HepG2 (cell line): Measurements from ENCODE around the gene ACSS2. TPM values are rescaled to one million over a fixed set of nuclear protein-coding genes. Genes with fewer than 3 reads are reported as not detected.

Experiments
- ATAC-seq: fragments of 200-7000 bp; cut with Tn5 transposase; 3 replicates; pipeline ENCODE4 v1.9.1; 2020; ENCODE audit warnings: mild to moderate bottlenecking, moderate library complexity
- BruUV-seq: library from RNA; stranded (reverse); fragments of 400-500 nt; replicated peaks from 2 replicates; lab custom pipeline; 2021; lab: Mats Ljungman, UMichigan
- CTCF ChIA-PET: fragments of 300-600 bp; formaldehyde crosslinking; extraction: SDS; loops from one replicate; lab custom pipeline; 2021; ENCODE audit warnings: low total read pairs, inconsistent platforms, low intra/inter-chr PET ratio; lab: Yijun Ruan, JAX
- POLR2A ChIA-PET: fragments of 350-600 bp; sonication (Branson Sonifier 250); formaldehyde crosslinking; loops from one replicate; lab custom pipeline; 2020; ENCODE audit warnings: antibody characterized with exemption, inconsistent platforms; lab: Yijun Ruan, JAX
- DNase-seq: peaks from one replicate; pipeline ENCODE4 v3.0.0-alpha.2; 2015; ENCODE audit warnings: low spot score
- FAIRE-seq: peaks from 3 replicates; lab custom pipeline; 2011; peaks lifted over from hg19 to GRCh38; lab: Jason Lieb, UNC
- H2AFZ ChIP-seq: one replicate; pipeline ENCODE4 v1.6.1; 2011; ENCODE audit warnings: low read length, inconsistent platforms
- H3K27ac ChIP-seq: fragments of 300-600 bp; 3 replicates; pipeline ENCODE4 v1.8.0; 2011; ENCODE audit warnings: mixed run types, mild to moderate bottlenecking, mixed read lengths, low read length, inconsistent platforms; ENCODE audit not compliant: insufficient read depth; ENCODE audit errors: extremely low read length
- H3K27me3 ChIP-seq, 2 experiments: fragments of 200-600 bp in 1 of 2; 2 replicates in 1 of 2; 3 replicates in 1 of 2; pipeline versions ENCODE4 v1.6.0 to v1.8.0; 2011; ENCODE audit warnings: low read length in 2 of 2, mild to moderate bottlenecking in 2 of 2, moderate library complexity in 2 of 2, inconsistent platforms in 1 of 2; ENCODE audit not compliant: insufficient read depth in 2 of 2, control insufficient read depth in 1 of 2
- H3K36me3 ChIP-seq, 2 experiments: fragments of 200-600 bp in 1 of 2; replicated peaks in 1 of 2; 2 replicates in 1 of 2; 3 replicates in 1 of 2; pipeline versions ENCODE4 v1.5.1 to v1.8.0; 2011; ENCODE audit warnings: low read length in 2 of 2, inconsistent platforms in 1 of 2; ENCODE audit not compliant: insufficient read depth in 2 of 2, control insufficient read depth in 1 of 2
- H3K4me1 ChIP-seq: 2 replicates; pipeline ENCODE4 v1.5.1; 2012; ENCODE audit warnings: low read length, inconsistent platforms; ENCODE audit not compliant: insufficient read depth
- H3K4me2 ChIP-seq: 2 replicates; pipeline ENCODE4 v1.6.0; 2011; ENCODE audit warnings: low read depth, low read length, inconsistent platforms
- H3K4me3 ChIP-seq, 3 experiments: fragments of 200-600 bp in 1 of 3; sonication (generic), shearing (Covaris generic) in 1 of 3; replicated peaks in 1 of 3; 2 replicates each; pipeline ENCODE4 v1.5.1; 2011 to 2016; ENCODE audit warnings: low read length in 3 of 3, inconsistent platforms in 2 of 3, low read depth in 2 of 3, mild to moderate bottlenecking in 2 of 3, control low read depth in 1 of 3, mixed read lengths in 1 of 3; ENCODE audit not compliant: insufficient read depth in 1 of 3
- H3K79me2 ChIP-seq: one replicate; pipeline ENCODE4 v1.6.1; 2011; ENCODE audit warnings: low read length, inconsistent platforms; ENCODE audit not compliant: insufficient read depth
- H3K9ac ChIP-seq: 2 replicates; pipeline ENCODE4 v1.6.0; 2011; ENCODE audit warnings: mild to moderate bottlenecking, low read depth, low read length, inconsistent platforms; ENCODE audit not compliant: insufficient read depth
- H3K9me3 ChIP-seq: 2 replicates; pipeline ENCODE4 v1.5.1; 2012; ENCODE audit warnings: mild to moderate bottlenecking, low read length
- H4K20me1 ChIP-seq: 2 replicates; pipeline ENCODE4 v1.6.0; 2011; ENCODE audit warnings: inconsistent platforms, mild to moderate bottlenecking, low read length, moderate library complexity; ENCODE audit not compliant: insufficient read depth
- DMAP1 ChIP-seq: IDR thresholded peaks from 2 replicates; pipeline ENCODE4 v1.6.1; 2016
- DR1 ChIP-seq: sonication (generic); formaldehyde crosslinking; IDR thresholded peaks from 2 replicates; pipeline ENCODE4 v1.8.0; 2021; ENCODE audit warnings: mild to moderate bottlenecking, missing genetic modification reagents, inconsistent platforms
- ELF4 ChIP-seq: sonication (generic); formaldehyde crosslinking; IDR thresholded peaks from 2 replicates; pipeline ENCODE4 v1.5.0; 2020; ENCODE audit warnings: missing genetic modification reagents, mild to moderate bottlenecking, moderate library complexity, borderline replicate concordance
- KAT2B ChIP-seq: fragments of 150-350 bp; IDR thresholded peaks from 2 replicates; pipeline ENCODE4 v1.6.1; 2014; ENCODE audit warnings: low read depth, low read length, borderline replicate concordance
- MAFK ChIP-seq, 2 experiments: IDR thresholded peaks in 1 of 2; conservative IDR thresholded peaks in 1 of 2; 2 replicates each; pipeline ENCODE4 v1.6.1; 2011; ENCODE audit warnings: improper control_type of control experiment in 2 of 2, low read length in 2 of 2
- POLR2AphosphoS2 ChIP-seq: IDR thresholded peaks from 2 replicates; pipeline ENCODE4 v1.6.1; 2011; ENCODE audit warnings: low read depth, low read length, improper control_type of control experiment
- SMAD1 ChIP-seq: sonication (generic); formaldehyde crosslinking; IDR thresholded peaks from 2 replicates; pipeline ENCODE4 v1.4.0; 2020; ENCODE audit warnings: missing genetic modification reagents, low read depth, mild to moderate bottlenecking, borderline replicate concordance
- SMYD3 ChIP-seq: sonication (generic); formaldehyde crosslinking; IDR thresholded peaks from 2 replicates; pipeline ENCODE4 v1.8.1; 2023; ENCODE audit warnings: mild to moderate bottlenecking, missing genetic modification reagents
- TCF12 ChIP-seq, 2 experiments: fragments of 450-650 bp in 1 of 2; sonication (generic) in 1 of 2; formaldehyde crosslinking in 1 of 2; IDR thresholded peaks; 2 replicates each; pipeline versions ENCODE4 v1.6.1 to v1.8.0; 2017 to 2022; ENCODE audit warnings: antibody characterized with exemption in 1 of 2, mild to moderate bottlenecking in 1 of 2, missing genetic modification reagents in 1 of 2, moderate library complexity in 1 of 2
- ZBTB40 ChIP-seq, 2 experiments: fragments of 450-650 bp in 1 of 2; sonication (generic) in 1 of 2; formaldehyde crosslinking in 1 of 2; IDR thresholded peaks; 2 replicates each; pipeline versions ENCODE4 v1.6.1 to v1.8.0; 2016 to 2022; ENCODE audit warnings: antibody characterized with exemption in 1 of 2, mild to moderate bottlenecking in 1 of 2, missing genetic modification reagents in 1 of 2
- ZNF205 ChIP-seq: IDR thresholded peaks from 2 replicates; pipeline ENCODE4 v1.6.1; 2018; ENCODE audit warnings: missing biosample characterization, missing genetic modification reagents
- ZNF460 ChIP-seq: sonication (generic); formaldehyde crosslinking; IDR thresholded peaks from 2 replicates; pipeline ENCODE4 v1.5.1; 2020; ENCODE audit warnings: missing genetic modification reagents, mild to moderate bottlenecking, borderline replicate concordance
- ZNF644 ChIP-seq: IDR thresholded peaks from 2 replicates; pipeline ENCODE4 v1.6.1; 2016; ENCODE audit warnings: low read depth
- ZNF788 ChIP-seq: sonication (generic); formaldehyde crosslinking; IDR thresholded peaks from 2 replicates; pipeline ENCODE4 v1.5.0; 2020; ENCODE audit warnings: mild to moderate bottlenecking, missing genetic modification reagents, borderline replicate concordance
- WGBS: methylation state at CpG from one replicate; pipeline ENCODE4 v1.1.6; 2017; ENCODE audit warnings: low lambda C conversion rate; 5-methylcytosine and 5-hydroxymethylcytosine counted together
- in situ Hi-C: cut with HindIII; loops from 2 replicates; pipeline ENCODE4 v1.10.0; 2017; ENCODE audit warnings: low pct_unique_long_range_greater_than_20kb; ENCODE audit not compliant: extremely low pct_ligation_motif_present
- intact Hi-C: fragments of 100-400 bp; cut with micrococcal nuclease; formaldehyde crosslinking; loops from one replicate; pipeline ENCODE4 v1.10.0; 2022; ENCODE audit not compliant: unreplicated experiment
- polyA plus RNA-seq, 8 experiments: library from polyadenylated mRNA; depleted of rRNA in 3 of 8; stranded (reverse) in 7 of 8; unstranded in 1 of 8; fragments of >200 nt; fragmentation: Illumina TruSeq in 4 of 8; extraction: Trizol in 4 of 8; gene quantifications; 2 replicates each; pipeline versions ENCODE4 v1.2.1 to v1.2.3, GENCODE V29; 2011 to 2016; ENCODE audit warnings: low read depth in 4 of 8, missing spikeins in 1 of 8, mixed read lengths in 1 of 8; ENCODE audit not compliant: insufficient read depth in 1 of 8
- total RNA-seq, 5 experiments: library from RNA; depleted of rRNA; stranded (reverse); fragments of >200 nt; fragmentation: Illumina TruSeq; extraction: Trizol; gene quantifications; 2 replicates each; pipeline ENCODE4 v1.2.3, GENCODE V29; 2016; ENCODE audit warnings: low read depth in 1 of 5
- TF ChIP-seq, protein P1 (sequence below): IDR thresholded peaks from 2 replicates; pipeline ENCODE4 v1.6.1; 2016; ENCODE audit warnings: missing biosample characterization, missing genetic modification reagents, low read depth

The ACSS2 gene
- total and polyA plus RNA-seq, 2 of the 13 experiments (the other 11 are each of a cell fraction or from before 2014, with no cell fraction given): 72.8 to 89.7 TPM

- Histone ChIP-seq H4K20me1 (no peaks in the 10 kb centered on the region), H2AFZ (no peak overlapping the region), H3K27ac (no peak overlapping the region), H3K9me3 (no peaks in the 10 kb centered on the region), H3K4me1 (no peaks in the 10 kb centered on the region), H3K9ac (no peak overlapping the region), H3K36me3 (peaks cover 9 to 46% of the 10 kb centered on the region in 2 experiments), H3K4me3 (no peak overlapping the region), H3K27me3 (no peaks in the 10 kb centered on the region), H3K4me2 (no peak overlapping the region), H3K79me2 (no peaks in the 10 kb centered on the region)
- CTCF ChIA-PET: no interaction called here
- ATAC-seq: no peak
- BruUV-seq: no TSS peak
- in situ Hi-C loops (no loop called here), intact Hi-C loops (no loop called here)
- DNase-seq: no peak
- WGBS: 87% methylated on average over 4 of the region's 4 CpGs
- POLR2A ChIA-PET: interaction anchor here (1.7 kb wide), 1 partner anchor 104 kb away, joined by 4 read pairs; no protein-coding TSS in a partner anchor
- no peak for FAIRE-seq
- TF ChIP-seq ZNF460 (CRISPR knock-in tag): no peak
- TF ChIP-seq, protein P1, sequence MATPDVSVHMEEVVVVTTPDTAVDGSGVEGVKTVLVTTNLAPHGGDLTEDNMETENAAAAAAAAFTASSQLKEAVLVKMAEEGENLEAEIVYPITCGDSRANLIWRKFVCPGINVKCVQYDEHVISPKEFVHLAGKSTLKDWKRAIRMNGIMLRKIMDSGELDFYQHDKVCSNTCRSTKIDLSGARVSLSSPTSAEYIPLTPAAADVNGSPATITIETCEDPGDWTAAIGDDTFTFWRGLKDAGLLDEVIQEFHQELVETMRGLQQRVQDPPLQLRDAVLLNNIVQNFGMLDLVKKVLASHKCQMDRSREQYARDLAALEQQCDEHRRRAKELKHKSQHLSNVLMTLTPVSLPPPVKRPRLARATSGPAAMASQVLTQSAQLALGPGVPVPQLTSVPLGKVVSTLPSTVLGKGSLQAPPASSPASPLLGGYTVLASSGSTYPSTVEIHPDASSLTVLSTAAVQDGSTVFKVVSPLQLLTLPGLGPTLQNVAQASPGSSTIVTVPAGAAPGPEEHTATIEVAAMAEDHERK (CRISPR knock-in tag): no peak
- no peak for TF ChIP-seq KAT2B
- TF ChIP-seq SMYD3 (CRISPR knock-in tag): no peak
- no peak for TF ChIP-seq ZNF788 (CRISPR knock-in tag)
- no peak for TF ChIP-seq ELF4 (CRISPR knock-in tag)
- no peak for TF ChIP-seq TCF12 (IDR thresholded peaks at IDR 0.05)
- no peak for TF ChIP-seq TCF12 (CRISPR knock-in tag; IDR thresholded peaks at IDR 0.05)
- TF ChIP-seq POLR2AphosphoS2: no peak
- TF ChIP-seq SMAD1: no peak
- no peak for TF ChIP-seq DMAP1 (CRISPR knock-in tag)
- no peak for TF ChIP-seq ZNF644 (CRISPR knock-in tag)
- no peak for TF ChIP-seq ZNF205 (CRISPR knock-in tag)
- no peak for TF ChIP-seq DR1 (CRISPR knock-in tag)
- no peak for TF ChIP-seq MAFK (conservative IDR thresholded peaks at IDR 0.05 in 1 of 2, IDR thresholded peaks at IDR 0.05 in 1 of 2; ENCODE audit: low read length in 2 of 2)
- TF ChIP-seq ZBTB40 (IDR thresholded peaks at IDR 0.05): no peak
- no peak for TF ChIP-seq ZBTB40 (CRISPR knock-in tag; IDR thresholded peaks at IDR 0.05)
Observed at GRCh38 chr20:34852298-34852697, 24.1 kb upstream of the ACSS2 start.
